Fibroblast of skin of scalp (primary cell): ENCODE measurements around the gene DNAJC15.

Experiments used
- DNase-seq: peaks from one replicate; pipeline ENCODE4 v3.0.0-alpha.2; 2013

Gene DNAJC15

DNA sequence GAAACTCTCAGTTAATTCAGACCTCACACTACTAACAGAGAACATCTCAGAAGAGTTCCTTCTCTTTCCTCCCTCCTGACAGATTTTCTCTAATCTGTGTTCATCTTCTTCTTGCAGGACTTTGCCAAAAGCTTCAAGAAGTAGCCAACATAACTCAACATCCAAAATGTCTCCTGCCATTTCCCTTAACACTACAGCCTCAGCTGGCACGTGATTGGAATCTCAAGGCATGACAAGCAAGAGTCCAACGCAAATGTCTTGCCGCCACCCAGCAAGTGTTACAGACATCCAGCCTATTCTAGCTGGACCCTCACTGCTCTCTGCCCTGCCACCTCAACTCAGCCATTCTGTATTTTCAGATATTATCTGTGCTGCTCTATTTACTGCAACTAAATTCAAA, 135.1 kb downstream of the DNAJC15 start:
- no peak for DNase-seq

DNA sequence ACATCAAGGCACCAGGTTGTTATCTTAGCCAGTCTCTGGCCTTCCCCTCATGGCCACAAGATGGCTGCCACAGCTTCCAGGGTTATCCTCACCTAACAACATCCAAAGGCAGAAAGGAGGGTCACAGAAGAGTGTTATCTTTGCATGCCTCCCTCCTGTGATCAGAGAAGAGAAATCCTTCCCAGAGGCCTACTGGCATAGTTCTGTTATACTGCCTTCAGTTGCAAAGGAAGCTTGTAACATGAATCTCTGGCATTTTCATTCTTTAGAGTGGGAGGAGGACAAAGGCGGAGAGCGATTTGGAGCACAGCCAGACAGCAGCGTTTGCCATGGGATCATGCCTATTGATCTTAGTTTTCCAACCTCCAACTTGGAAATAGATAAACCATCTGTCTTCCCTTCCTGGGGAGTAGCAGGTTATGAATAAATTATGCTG, 135.7 kb downstream of the DNAJC15 start:
- DNase-seq = peak; percentile 63
